Neural progenitor cell (in vitro differentiated cells): ENCODE measurements around the gene TBC1D14. TPM values are rescaled to one million over a fixed set of nuclear protein-coding genes. Genes with fewer than 3 reads are reported as not detected.

Source experiments
- DNase-seq: peaks from one replicate; pipeline ENCODE4 v3.0.0-alpha.2; 2016; ENCODE audit warnings: low spot score
- H2AFZ ChIP-seq: fragments of 200-600 bp; sonication (generic); replicated peaks from 2 replicates; pipeline ENCODE4 v1.6.1; 2016; ENCODE audit warnings: antibody characterized with exemption
- H3F3A ChIP-seq: fragments of 200-600 bp; sonication (generic); 2 replicates; pipeline ENCODE4 v1.6.1; 2016; ENCODE audit warnings: antibody characterized with exemption, low read depth
- H3K27ac ChIP-seq: fragments of 200-600 bp; sonication (generic); 2 replicates; pipeline ENCODE4 v1.5.1; 2016; ENCODE audit warnings: mild to moderate bottlenecking
- H3K27me3 ChIP-seq: fragments of 200-600 bp; sonication (generic); 2 replicates; pipeline ENCODE4 v1.6.1; 2016; ENCODE audit warnings: mild to moderate bottlenecking, moderate library complexity
- H3K36me3 ChIP-seq: fragments of 200-600 bp; sonication (generic); 2 replicates; pipeline ENCODE4 v1.5.1; 2016
- H3K4me1 ChIP-seq: fragments of 200-600 bp; sonication (generic); 2 replicates; pipeline ENCODE4 v1.6.1; 2016; ENCODE audit warnings: mixed run types
- H3K4me2 ChIP-seq: fragments of 200-600 bp; sonication (generic); 2 replicates; pipeline ENCODE4 v1.6.1; 2016
- H3K4me3 ChIP-seq: fragments of 200-600 bp; sonication (generic); 2 replicates; pipeline ENCODE4 v1.5.1; 2016
- H3K79me2 ChIP-seq: fragments of 200-600 bp; sonication (generic); 2 replicates; pipeline ENCODE4 v1.6.1; 2016; ENCODE audit warnings: low read depth
- H3K9ac ChIP-seq: fragments of 200-600 bp; sonication (generic); 2 replicates; pipeline ENCODE4 v1.6.1; 2016
- H3K9me3 ChIP-seq: fragments of 200-600 bp; sonication (generic); 2 replicates; pipeline ENCODE4 v1.5.1; 2016; ENCODE audit warnings: low read depth
- H4K20me1 ChIP-seq: fragments of 200-600 bp; sonication (generic); 2 replicates; pipeline ENCODE4 v1.6.1; 2016; ENCODE audit warnings: low read depth
- H3K27ac Mint-ChIP-seq: 3 replicates; pipeline ENCODE4 v1.8.0; 2021; ENCODE audit warnings: mixed read lengths
- H3K27me3 Mint-ChIP-seq: 2 replicates; pipeline ENCODE4 v1.8.0; 2022; ENCODE audit warnings: low read depth, mild to moderate bottlenecking, inconsistent platforms, moderate library complexity, mixed read lengths; ENCODE audit not compliant: insufficient read depth
- H3K36me3 Mint-ChIP-seq: 3 replicates; pipeline ENCODE4 v1.8.0; 2021; ENCODE audit warnings: mixed read lengths
- H3K4me1 Mint-ChIP-seq: 3 replicates; pipeline ENCODE4 v1.8.0; 2021; ENCODE audit warnings: mixed read lengths
- H3K4me3 Mint-ChIP-seq: 3 replicates; pipeline ENCODE4 v1.8.0; 2021; ENCODE audit warnings: mild to moderate bottlenecking, moderate library complexity, mixed read lengths
- H3K9me3 Mint-ChIP-seq: 3 replicates; pipeline ENCODE4 v1.8.0; 2020; ENCODE audit warnings: mixed read lengths
- CTCF ChIP-seq: fragments of 200-600 bp; sonication (generic); IDR thresholded peaks from 2 replicates; pipeline ENCODE4 v1.5.1; 2017; ENCODE audit warnings: antibody characterized with exemption, mild to moderate bottlenecking
- EZH2 ChIP-seq: fragments of 200-600 bp; sonication (generic); IDR thresholded peaks from 2 replicates; pipeline ENCODE4 v1.6.1; 2017; ENCODE audit warnings: antibody characterized with exemption, mild to moderate bottlenecking, moderate library complexity
- EZH2phosphoT487 ChIP-seq: fragments of 200-600 bp; sonication (generic); IDR thresholded peaks from 2 replicates; pipeline ENCODE4 v1.6.1; 2017; ENCODE audit warnings: antibody characterized with exemption
- total RNA-seq: library from RNA; depleted of rRNA; stranded (reverse); fragments of >200 nt; gene quantifications from 2 replicates; pipeline ENCODE4 v1.2.3, GENCODE V29; 2015; ENCODE audit warnings: low replicate concordance

The TBC1D14 gene
- total RNA-seq, 1 donor from 2014 or later, result 47.9 TPM

GRCh38 chr4:6907658-6908191, 1.9 kb upstream of the TBC1D14 start:
- TF ChIP-seq CTCF (peak; percentile 59), EZH2 (no peak), EZH2phosphoT487 (no peak)
- Histone ChIP-seq H3K9me3 (no peaks in the 10 kb centered on the region), H3K4me1 (peaks cover 26% of the 10 kb centered on the region), H4K20me1 (peaks cover 26% of the 10 kb centered on the region), H3K9ac (no peak overlapping the region), H3K27ac (no peak overlapping the region), H3K4me3 (peak overlapping the region; percentile 14), H3K36me3 (no peaks in the 10 kb centered on the region), H3K27me3 (peaks cover 13% of the 10 kb centered on the region), H3K4me2 (peak overlapping the region; percentile 83), H3F3A (peaks cover 15% of the 10 kb centered on the region), H2AFZ (peak overlapping the region; percentile 30), H3K79me2 (peaks cover 27% of the 10 kb centered on the region)
- peaks cover 2% of the 10 kb centered on the region for H3K36me3 Mint-ChIP-seq
- peak overlapping the region; percentile 90 for H3K4me3 Mint-ChIP-seq
- H3K27ac Mint-ChIP-seq, result no peak overlapping the region
- no peaks in the 10 kb centered on the region for H3K9me3 Mint-ChIP-seq
- peaks cover 9% of the 10 kb centered on the region for H3K27me3 Mint-ChIP-seq
- peaks cover 34% of the 10 kb centered on the region for H3K4me1 Mint-ChIP-seq
- peak; percentile 77 for DNase-seq

- H2AFZ ChIP-seq, result peak overlapping the region; percentile 98
Observed at GRCh38 chr4:6908432-6909112, 1.1 kb upstream of the TBC1D14 start.

GRCh38 chr4:6909970-6910339, 329 bp downstream of the TBC1D14 start:
- TF ChIP-seq EZH2phosphoT487, result no peak
- TF ChIP-seq EZH2, result no peak
- TF ChIP-seq CTCF, result no peak
- Histone ChIP-seq H3K27ac (no peak overlapping the region), H3F3A (peaks cover 15% of the 10 kb centered on the region), H3K4me1 (peaks cover 26% of the 10 kb centered on the region), H3K4me2 (peak overlapping the region; percentile 90), H3K4me3 (peak overlapping the region; percentile 99), H3K9ac (no peak overlapping the region), H4K20me1 (peaks cover 48% of the 10 kb centered on the region), H3K36me3 (no peaks in the 10 kb centered on the region), H3K9me3 (no peaks in the 10 kb centered on the region), H2AFZ (peak overlapping the region; percentile 23), H3K27me3 (peaks cover 13% of the 10 kb centered on the region), H3K79me2 (peaks cover 50% of the 10 kb centered on the region)
- Mint-ChIP-seq H3K27me3 (peaks cover 11% of the 10 kb centered on the region), H3K4me1 (peaks cover 35% of the 10 kb centered on the region), H3K9me3 (no peaks in the 10 kb centered on the region), H3K36me3 (peaks cover 2% of the 10 kb centered on the region), H3K27ac (no peak overlapping the region), H3K4me3 (peak overlapping the region; percentile 96)
- DNase-seq, result peak; percentile 75

More at GRCh38 chr4:6908432-6909112, 1.1 kb upstream of the TBC1D14 start:
- H3K27me3 ChIP-seq, result peaks cover 13% of the 10 kb centered on the region
- H3K9me3 Mint-ChIP-seq, result no peaks in the 10 kb centered on the region
- peaks cover 15% of the 10 kb centered on the region for H3F3A ChIP-seq
- peaks cover 2% of the 10 kb centered on the region for H3K36me3 Mint-ChIP-seq
- H3K27me3 Mint-ChIP-seq, result peaks cover 9% of the 10 kb centered on the region
- H3K27ac Mint-ChIP-seq, result peak overlapping the region; percentile 92
- peaks cover 26% of the 10 kb centered on the region for H3K4me1 ChIP-seq
- peaks cover 34% of the 10 kb centered on the region for H4K20me1 ChIP-seq
- H3K9me3 ChIP-seq, result no peaks in the 10 kb centered on the region
- H3K9ac ChIP-seq, result peak overlapping the region; percentile 93
- no peaks in the 10 kb centered on the region for H3K36me3 ChIP-seq
- peaks cover 35% of the 10 kb centered on the region for H3K4me1 Mint-ChIP-seq
- H3K4me2 ChIP-seq, result peak overlapping the region; percentile 83
- H3K79me2 ChIP-seq, result peaks cover 36% of the 10 kb centered on the region
- TF ChIP-seq EZH2phosphoT487 (no peak), CTCF (no peak), EZH2 (no peak)
- H3K27ac ChIP-seq, result no peak overlapping the region
- peak overlapping the region; percentile 90 for H3K4me3 Mint-ChIP-seq
- DNase-seq, result no peak
- H3K4me3 ChIP-seq, result peak overlapping the region; percentile 99
